ENCODE measurements around the gene FKBP1C. TPM values are rescaled to one million over a fixed set of nuclear protein-coding genes. Genes with fewer than 3 reads are reported as not detected.
"Not testable (repeated sequence)": the region's sequence is repeated elsewhere in the genome, so short reads cannot be mapped to it uniquely, and the experiment has no call there.

FKBP1C gene
- total RNA-seq, 1 donor from 2014 or later, result 1.0 TPM

DNA sequence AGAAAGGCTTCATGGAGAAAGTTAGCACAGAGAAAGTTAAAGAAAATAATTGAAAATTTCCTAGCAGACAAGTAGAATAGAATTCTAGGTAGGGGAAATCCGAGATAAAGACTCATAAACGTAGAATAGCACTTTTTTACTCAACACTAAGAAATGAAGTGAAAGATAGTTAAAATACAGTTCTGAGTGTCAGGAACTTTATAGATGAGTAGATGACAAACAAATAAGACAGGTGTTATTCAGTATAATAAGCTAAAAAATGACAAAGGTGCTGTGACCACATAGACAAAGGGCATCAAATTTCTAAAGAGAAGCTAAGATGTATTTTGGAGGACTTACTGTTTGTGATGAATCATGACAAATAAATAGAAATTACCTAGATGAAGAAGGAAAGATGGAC, 12.9 kb downstream of the FKBP1C start:
- no peaks in the 10 kb centered on the region for H3K4me1 Mint-ChIP-seq (ENCODE audit: unreplicated experiment)
- no peaks in the 10 kb centered on the region for H3K27me3 Mint-ChIP-seq (ENCODE audit: unreplicated experiment)
- no peak for TF ChIP-seq CTCF (IDR thresholded peaks at IDR 0.05; ENCODE audit: unreplicated experiment)
- H3K9me3 Mint-ChIP-seq (ENCODE audit: unreplicated experiment), result no peaks in the 10 kb centered on the region
- no peak for DNase-seq (ENCODE audit: low spot score)
- no peak overlapping the region for H3K4me3 Mint-ChIP-seq (ENCODE audit: unreplicated experiment)
- H3K36me3 Mint-ChIP-seq (ENCODE audit: low read depth, unreplicated experiment), result no peaks in the 10 kb centered on the region
- no peak overlapping the region for H3K27ac Mint-ChIP-seq (ENCODE audit: unreplicated experiment)

DNA sequence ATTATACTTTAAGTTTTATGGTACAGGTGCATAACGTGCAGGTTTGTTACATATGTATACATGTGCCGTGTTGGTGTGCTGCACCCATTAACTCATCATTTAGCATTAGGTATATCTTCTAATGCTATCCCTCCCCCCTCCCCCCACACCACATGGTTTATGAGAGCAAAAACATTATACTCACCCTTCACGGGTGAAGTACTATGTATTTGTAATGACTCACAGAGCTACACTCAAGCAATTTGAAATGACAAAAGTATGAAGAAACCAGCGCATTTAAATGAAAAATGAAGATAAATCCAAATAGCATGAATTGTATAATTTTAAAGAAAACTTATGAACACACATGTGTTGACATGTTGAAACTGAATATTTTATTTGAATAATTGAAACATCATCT, 14.7 kb downstream of the FKBP1C start:
- not testable (repeated sequence) for H3K4me1 Mint-ChIP-seq (ENCODE audit: unreplicated experiment); H3K9me3 Mint-ChIP-seq (ENCODE audit: unreplicated experiment); H3K27me3 Mint-ChIP-seq (ENCODE audit: unreplicated experiment); H3K36me3 Mint-ChIP-seq (ENCODE audit: low read depth, unreplicated experiment); H3K27ac Mint-ChIP-seq (ENCODE audit: unreplicated experiment); DNase-seq (ENCODE audit: low spot score); H3K4me3 Mint-ChIP-seq (ENCODE audit: unreplicated experiment)

GRCh38 chr6:63227928-63228894, 16.9 kb downstream of the FKBP1C start:
- not testable (repeated sequence) for H3K27me3 Mint-ChIP-seq (ENCODE audit: unreplicated experiment); DNase-seq (ENCODE audit: low spot score); H3K4me3 Mint-ChIP-seq (ENCODE audit: unreplicated experiment); H3K27ac Mint-ChIP-seq (ENCODE audit: unreplicated experiment); H3K4me1 Mint-ChIP-seq (ENCODE audit: unreplicated experiment); H3K9me3 Mint-ChIP-seq (ENCODE audit: unreplicated experiment); H3K36me3 Mint-ChIP-seq (ENCODE audit: low read depth, unreplicated experiment)

DNA sequence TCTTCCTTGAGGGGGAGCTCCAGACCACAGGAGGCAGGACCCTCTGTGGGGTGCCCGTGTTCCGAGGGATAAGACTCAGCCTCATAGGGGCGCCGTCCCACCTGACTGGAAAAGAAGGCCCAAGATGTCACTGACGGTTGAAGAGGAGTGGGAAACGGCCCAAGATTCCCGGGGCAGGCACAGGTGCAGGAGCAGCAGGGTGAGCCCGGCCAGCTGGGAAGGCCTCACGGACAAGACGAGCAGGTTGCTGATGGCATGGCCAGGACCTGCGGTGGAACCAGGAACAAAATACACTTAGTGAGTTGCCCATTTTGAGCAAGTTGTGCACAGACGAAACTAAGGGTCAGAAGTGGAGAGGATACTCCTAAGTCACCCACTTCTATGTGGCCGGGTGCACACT, 18.8 kb downstream of the FKBP1C start:
- peaks cover 10% of the 10 kb centered on the region for H3K9me3 Mint-ChIP-seq (ENCODE audit: unreplicated experiment)

DNA sequence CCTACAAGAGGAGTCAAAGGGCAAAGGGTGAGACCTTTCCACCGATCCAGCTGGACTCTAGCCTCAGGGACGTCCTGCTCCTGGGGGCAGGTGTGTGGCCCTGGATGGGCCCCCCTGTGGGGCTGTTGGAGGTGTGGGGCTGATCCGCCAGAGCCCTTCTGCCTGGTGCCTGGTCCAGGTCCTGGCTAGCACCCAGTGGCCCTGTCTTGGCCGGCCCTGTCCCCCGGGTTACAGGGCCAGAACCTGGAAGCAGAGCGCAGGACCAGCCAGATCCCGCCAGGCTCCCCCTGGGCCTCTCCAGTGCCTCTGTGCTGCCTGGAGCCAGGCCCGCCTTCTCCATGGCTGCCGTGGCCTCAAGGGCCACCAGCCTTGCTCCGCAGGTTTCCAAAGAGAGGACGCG, 19.2 kb downstream of the FKBP1C start:
- peaks cover 12% of the 10 kb centered on the region for H3K9me3 Mint-ChIP-seq (ENCODE audit: unreplicated experiment)
- not testable (repeated sequence) for H3K27ac Mint-ChIP-seq (ENCODE audit: unreplicated experiment); DNase-seq (ENCODE audit: low spot score); H3K36me3 Mint-ChIP-seq (ENCODE audit: low read depth, unreplicated experiment); H3K4me3 Mint-ChIP-seq (ENCODE audit: unreplicated experiment); H3K4me1 Mint-ChIP-seq (ENCODE audit: unreplicated experiment); H3K27me3 Mint-ChIP-seq (ENCODE audit: unreplicated experiment)

More for the DNA sequence above, 18.8 kb downstream of the FKBP1C start:
- H3K27me3 Mint-ChIP-seq (ENCODE audit: unreplicated experiment); DNase-seq (ENCODE audit: low spot score); H3K4me1 Mint-ChIP-seq (ENCODE audit: unreplicated experiment); H3K27ac Mint-ChIP-seq (ENCODE audit: unreplicated experiment); H3K36me3 Mint-ChIP-seq (ENCODE audit: low read depth, unreplicated experiment); H3K4me3 Mint-ChIP-seq (ENCODE audit: unreplicated experiment): not testable (repeated sequence)

DNA sequence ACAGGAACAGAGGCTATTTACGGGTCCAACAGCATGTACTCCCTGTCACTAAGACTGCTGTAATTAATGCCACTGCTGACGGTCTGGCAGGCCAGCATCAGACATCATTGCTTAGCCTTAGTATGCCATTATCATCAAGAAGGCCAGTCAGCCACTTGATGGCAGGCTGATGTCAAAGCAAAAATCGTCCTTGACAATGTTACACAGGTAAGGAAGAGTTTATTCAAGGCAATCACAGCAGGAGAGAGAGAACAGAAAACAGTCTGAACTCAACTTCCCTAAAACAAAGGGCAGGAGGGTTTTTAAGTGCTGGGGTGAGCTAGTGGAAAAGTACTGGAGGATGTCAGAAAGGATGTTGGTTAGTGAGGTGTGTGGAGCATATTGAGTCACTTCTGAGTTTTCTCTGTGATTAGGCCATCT, 25.1 kb downstream of the FKBP1C start:
- Mint-ChIP-seq H3K27ac (ENCODE audit: unreplicated experiment) (no peak overlapping the region), H3K4me3 (ENCODE audit: unreplicated experiment) (no peak overlapping the region), H3K4me1 (ENCODE audit: unreplicated experiment) (peaks cover 6% of the 10 kb centered on the region), H3K27me3 (ENCODE audit: unreplicated experiment) (no peaks in the 10 kb centered on the region), H3K9me3 (ENCODE audit: unreplicated experiment) (peaks cover 16% of the 10 kb centered on the region), H3K36me3 (ENCODE audit: low read depth, unreplicated experiment) (no peaks in the 10 kb centered on the region)
- no peak for DNase-seq (ENCODE audit: low spot score)
- TF ChIP-seq CTCF (IDR thresholded peaks at IDR 0.05; ENCODE audit: unreplicated experiment), result no peak

- Mint-ChIP-seq H3K4me1 (ENCODE audit: unreplicated experiment) (no peaks in the 10 kb centered on the region), H3K27me3 (ENCODE audit: unreplicated experiment) (no peaks in the 10 kb centered on the region), H3K9me3 (ENCODE audit: unreplicated experiment) (no peaks in the 10 kb centered on the region), H3K36me3 (ENCODE audit: low read depth, unreplicated experiment) (no peaks in the 10 kb centered on the region), H3K4me3 (ENCODE audit: unreplicated experiment) (no peak overlapping the region), H3K27ac (ENCODE audit: unreplicated experiment) (no peak overlapping the region)
- DNase-seq (ENCODE audit: low spot score), result no peak
- TF ChIP-seq CTCF (IDR thresholded peaks at IDR 0.05; ENCODE audit: unreplicated experiment), result no peak
Observed at GRCh38 chr6:63245420-63245819, 34.2 kb downstream of the FKBP1C start.

Data from endothelial cell (in vitro differentiated cells).